ENCODE results near the gene LZTS2. TPM values are rescaled to one million over a fixed set of nuclear protein-coding genes. Genes with fewer than 3 reads are reported as not detected.

LZTS2 gene
- total RNA-seq, 4 donors from 2014 or later: 51.5 to 123 (median 85.2) TPM

DNA sequence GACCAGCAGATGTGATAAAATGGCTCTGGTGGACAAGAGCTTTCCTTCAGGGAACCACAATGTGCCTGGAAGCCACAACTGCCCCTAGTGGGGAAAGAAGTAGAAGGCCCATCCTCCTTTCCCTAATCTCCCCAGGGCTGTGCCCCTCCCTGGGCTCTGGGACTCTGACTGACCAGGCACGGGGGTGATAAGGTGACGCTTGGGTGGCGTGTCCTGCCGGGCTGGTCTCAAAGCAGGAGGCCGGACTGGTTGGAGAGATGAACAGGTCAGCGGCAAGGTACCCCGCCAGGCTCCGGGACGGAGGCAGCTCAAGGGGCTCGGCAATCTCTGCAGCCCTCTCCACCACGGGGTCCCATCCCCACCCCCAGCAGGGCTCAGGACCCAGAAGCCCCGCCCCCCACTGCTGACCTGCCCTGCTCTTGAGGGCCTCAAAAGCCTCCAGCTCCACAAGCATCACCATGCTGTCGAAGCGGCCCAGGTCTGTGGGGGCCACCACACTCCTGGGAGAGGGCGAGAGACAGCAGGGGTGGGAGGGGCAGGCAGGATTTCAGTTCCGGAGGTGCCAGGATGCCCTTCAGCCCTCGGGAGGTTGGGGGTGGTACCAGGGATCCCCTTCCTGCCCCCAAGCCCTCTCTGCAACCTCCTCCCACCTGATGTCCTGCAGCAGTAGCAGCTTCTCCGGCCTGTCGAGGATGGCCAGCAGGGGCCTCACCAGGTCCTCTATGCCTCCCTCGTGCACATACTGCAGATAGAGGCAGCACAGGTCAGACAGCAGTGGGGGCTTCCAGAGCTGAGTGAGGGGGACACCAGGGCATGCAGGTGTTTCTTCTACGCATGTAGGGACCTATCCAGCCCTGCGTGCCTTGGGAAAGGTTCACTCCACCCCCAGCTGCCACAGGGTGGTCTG is 12.2 kb downstream of the LZTS2 start:
- no peak overlapping the region for H3K4me3 ChIP-seq
- no peak for TF ChIP-seq POLR2A (IDR thresholded peaks at IDR 0.05)
- TF ChIP-seq, protein P1, sequence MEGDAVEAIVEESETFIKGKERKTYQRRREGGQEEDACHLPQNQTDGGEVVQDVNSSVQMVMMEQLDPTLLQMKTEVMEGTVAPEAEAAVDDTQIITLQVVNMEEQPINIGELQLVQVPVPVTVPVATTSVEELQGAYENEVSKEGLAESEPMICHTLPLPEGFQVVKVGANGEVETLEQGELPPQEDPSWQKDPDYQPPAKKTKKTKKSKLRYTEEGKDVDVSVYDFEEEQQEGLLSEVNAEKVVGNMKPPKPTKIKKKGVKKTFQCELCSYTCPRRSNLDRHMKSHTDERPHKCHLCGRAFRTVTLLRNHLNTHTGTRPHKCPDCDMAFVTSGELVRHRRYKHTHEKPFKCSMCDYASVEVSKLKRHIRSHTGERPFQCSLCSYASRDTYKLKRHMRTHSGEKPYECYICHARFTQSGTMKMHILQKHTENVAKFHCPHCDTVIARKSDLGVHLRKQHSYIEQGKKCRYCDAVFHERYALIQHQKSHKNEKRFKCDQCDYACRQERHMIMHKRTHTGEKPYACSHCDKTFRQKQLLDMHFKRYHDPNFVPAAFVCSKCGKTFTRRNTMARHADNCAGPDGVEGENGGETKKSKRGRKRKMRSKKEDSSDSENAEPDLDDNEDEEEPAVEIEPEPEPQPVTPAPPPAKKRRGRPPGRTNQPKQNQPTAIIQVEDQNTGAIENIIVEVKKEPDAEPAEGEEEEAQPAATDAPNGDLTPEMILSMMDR (IDR thresholded peaks at IDR 0.05): no peak
- H3K9me3 ChIP-seq: no peaks in the 10 kb centered on the region
- peak overlapping the region; percentile 13 to 60 for H3K27ac ChIP-seq
- no peaks in the 10 kb centered on the region for H3K27me3 ChIP-seq
- DNase-seq: no peak
- intact Hi-C loops (cut with DNase I; ENCODE audit: low total_unique reads): no loop called here
- H3K4me1 ChIP-seq: peaks cover 4 to 6% of the 10 kb centered on the region in 2 donors
- no peaks in the 10 kb centered on the region for H3K36me3 ChIP-seq

DNA sequence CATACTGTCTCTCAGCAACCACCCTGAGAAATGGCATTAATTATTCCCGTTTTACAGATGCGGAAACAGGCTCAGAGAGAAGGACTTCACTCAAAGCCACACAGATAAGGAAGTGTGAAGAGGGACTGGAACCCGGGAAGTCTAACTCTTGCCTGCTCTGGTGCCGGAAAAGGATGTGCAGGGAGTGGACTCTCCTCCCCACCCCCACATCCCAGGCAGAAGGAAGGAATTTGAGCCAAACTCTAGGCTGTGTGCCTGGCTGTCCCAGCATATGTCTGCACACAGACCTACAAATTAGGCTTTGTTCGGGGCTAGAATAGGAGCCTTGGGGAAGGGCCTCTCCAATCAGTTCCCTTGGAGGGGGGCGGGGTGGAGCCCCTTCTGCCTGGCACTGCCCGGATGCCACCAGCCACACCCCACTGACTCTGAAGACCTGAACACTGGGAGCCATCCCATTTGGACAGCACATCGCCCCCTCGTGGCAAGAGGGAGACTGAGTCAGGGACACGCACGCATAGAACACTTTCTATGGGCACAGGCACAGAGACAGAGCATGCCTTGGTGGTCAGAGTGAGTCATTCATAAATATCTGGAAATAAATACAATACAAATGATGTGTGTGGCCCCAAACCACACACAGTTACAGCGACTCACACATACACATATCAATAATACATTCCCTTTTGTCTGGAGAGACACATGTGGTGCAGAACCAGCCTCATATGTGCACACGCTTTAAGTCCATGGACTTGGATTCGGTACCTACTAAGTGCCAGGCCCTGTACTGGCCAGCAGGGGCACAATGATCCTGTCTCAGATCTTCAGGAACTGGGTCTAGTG is 13.1 kb downstream of the LZTS2 start:
- H3K4me1 ChIP-seq: peaks cover 4% of the 10 kb centered on the region in 2 donors
- no peak overlapping the region for H3K4me3 ChIP-seq

DNA sequence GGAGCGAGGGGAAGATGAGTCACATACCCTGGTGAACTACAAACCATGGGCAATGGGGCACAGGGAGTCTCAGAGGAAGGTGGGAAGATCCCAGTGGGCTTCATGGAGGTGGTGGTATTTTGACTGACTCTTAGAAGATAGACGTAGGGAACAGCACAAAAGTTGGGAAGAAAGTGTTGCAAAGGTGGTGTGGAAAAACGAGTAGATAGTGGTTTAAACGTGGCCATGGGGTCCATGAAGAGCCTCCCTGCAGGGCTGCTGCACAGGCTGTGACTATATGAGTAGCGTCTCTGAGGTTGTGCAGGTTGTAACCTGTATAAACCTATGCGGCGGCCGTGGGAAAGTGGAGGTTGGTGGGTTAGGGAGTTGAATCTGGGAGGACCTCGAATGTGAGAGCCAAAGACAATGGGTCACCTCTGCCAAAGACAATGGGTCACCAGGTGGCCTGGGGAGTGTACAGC is 13.8 kb downstream of the LZTS2 start:
- H3K4me1 ChIP-seq: peaks cover 0 to 4% of the 10 kb centered on the region in 2 donors

More for the DNA sequence above, 13.1 kb downstream of the LZTS2 start:
- no peaks in the 10 kb centered on the region for H3K9me3 ChIP-seq
- peak; percentile 86 to 91 for DNase-seq
- H3K27me3 ChIP-seq: no peaks in the 10 kb centered on the region
- intact Hi-C loops (cut with DNase I; ENCODE audit: low total_unique reads): no loop called here
- H3K27ac ChIP-seq: peak overlapping the region; percentile 13 to 60
- no peak for TF ChIP-seq POLR2A (IDR thresholded peaks at IDR 0.05)
- TF ChIP-seq, protein P1 (IDR thresholded peaks at IDR 0.05): peak; percentile 80 to 93 (median 88)
- no peaks in the 10 kb centered on the region for H3K36me3 ChIP-seq

DNA sequence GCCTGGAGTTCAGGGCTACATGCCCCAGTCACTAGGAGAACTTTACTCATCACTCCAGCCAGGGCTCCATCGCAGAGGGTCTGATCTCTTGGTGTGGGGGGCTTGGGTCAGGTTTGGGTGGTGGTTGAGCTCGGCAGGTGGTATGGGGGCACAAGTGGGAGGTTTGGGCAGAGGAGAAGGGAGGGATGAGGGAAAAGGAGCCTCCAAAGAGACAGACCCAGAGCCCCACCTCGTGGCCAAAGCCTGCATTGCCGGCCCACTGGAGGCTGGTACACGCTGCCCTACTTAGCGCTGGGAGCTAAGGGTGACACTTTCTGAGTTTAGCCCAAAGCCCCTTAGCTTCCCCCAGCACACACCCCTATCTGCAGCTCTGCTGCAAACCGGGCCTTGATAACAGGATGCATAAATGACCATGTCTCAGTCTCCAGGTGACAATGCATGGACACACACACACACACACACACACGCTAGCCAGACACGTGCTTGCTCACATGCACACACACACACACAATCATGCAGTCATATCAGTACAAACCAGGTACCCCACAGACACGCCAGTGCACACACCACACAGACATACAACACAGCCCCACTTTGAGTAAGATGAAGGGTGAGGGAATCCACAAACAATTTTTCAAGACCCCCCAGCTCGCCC is 14.7 kb downstream of the LZTS2 start:
- Histone ChIP-seq H3K4me3 (no peak overlapping the region), H3K27ac (no peak overlapping the region), H3K4me1 (peaks cover 0 to 4% of the 10 kb centered on the region in 2 donors), H3K36me3 (no peaks in the 10 kb centered on the region), H3K9me3 (no peaks in the 10 kb centered on the region), H3K27me3 (peaks cover 0 to 3% of the 10 kb centered on the region in 2 donors)
- intact Hi-C loops (cut with DNase I; ENCODE audit: low total_unique reads): no loop called here
- DNase-seq: peak; percentile 85
- TF ChIP-seq POLR2A (IDR thresholded peaks at IDR 0.05): peak in 1 of 2 donors; percentile 18
- TF ChIP-seq, protein P1 (IDR thresholded peaks at IDR 0.05): peak; percentile 79 to 94 (median 92)

More for the DNA sequence above, 13.8 kb downstream of the LZTS2 start:
- Histone ChIP-seq H3K27me3 (no peaks in the 10 kb centered on the region), H3K9me3 (no peaks in the 10 kb centered on the region), H3K4me3 (no peak overlapping the region), H3K27ac (peak overlapping the region; percentile 13 to 60), H3K36me3 (no peaks in the 10 kb centered on the region)
- no peak for DNase-seq
- intact Hi-C loops (cut with DNase I; ENCODE audit: low total_unique reads): no loop called here
- no peak for TF ChIP-seq POLR2A (IDR thresholded peaks at IDR 0.05)
- TF ChIP-seq, protein P1 (IDR thresholded peaks at IDR 0.05): no peak

Measured in uterus (tissue), 4 donors.